Measurements from ENCODE around the gene TRPV4.

GRCh38 chr12:109768901-109769670 lies 64.1 kb downstream of the TRPV4 start:
- no peak for TF ChIP-seq SP1 (CRISPR knock-in tag; IDR thresholded peaks at IDR 0.05)
- no peak for TF ChIP-seq CBFB (CRISPR knock-in tag; IDR thresholded peaks at IDR 0.05)
- no peak for TF ChIP-seq CREB1 (IDR thresholded peaks at IDR 0.05)
- no peak for TF ChIP-seq CREB1 (CRISPR knock-in tag; IDR thresholded peaks at IDR 0.05)
- TF ChIP-seq ZNF589 (CRISPR knock-in tag; IDR thresholded peaks at IDR 0.05; ENCODE audit: low read depth), result no peak
- no peak for TF ChIP-seq E2F5 (CRISPR knock-in tag; IDR thresholded peaks at IDR 0.05)
- no peak for TF ChIP-seq CTCF (IDR thresholded peaks at IDR 0.05 in 2 of 3, conservative IDR thresholded peaks at IDR 0.05 in 1 of 3; ENCODE audit: insufficient read depth in 2 of 3, low read depth in 1 of 3, low read length in 3 of 3)
- TF ChIP-seq GABPA (tag; conservative IDR thresholded peaks at IDR 0.05; ENCODE audit: low read depth), result no peak
- no peak for TF ChIP-seq ZBTB17 (CRISPR knock-in tag; IDR thresholded peaks at IDR 0.05)
- TF ChIP-seq MAFK (IDR thresholded peaks at IDR 0.05; ENCODE audit: low read length), result no peak
- no peak for TF ChIP-seq RBBP5 (IDR thresholded peaks at IDR 0.05; ENCODE audit: borderline replicate concordance, insufficient read depth, low read length, poor library complexity, severe bottlenecking)
- TF ChIP-seq CHD2 (IDR thresholded peaks at IDR 0.05; ENCODE audit: low read depth, low read length), result no peak
